ENCODE data around the gene MRPL33. TPM values are rescaled to one million over a fixed set of nuclear protein-coding genes. Genes with fewer than 3 reads are reported as not detected.

The MRPL33 gene
- total and polyA plus RNA-seq, 2 of the 13 experiments (the other 11 are each of a cell fraction or from before 2014, with no cell fraction given): 69.7 to 218 TPM

DNA sequence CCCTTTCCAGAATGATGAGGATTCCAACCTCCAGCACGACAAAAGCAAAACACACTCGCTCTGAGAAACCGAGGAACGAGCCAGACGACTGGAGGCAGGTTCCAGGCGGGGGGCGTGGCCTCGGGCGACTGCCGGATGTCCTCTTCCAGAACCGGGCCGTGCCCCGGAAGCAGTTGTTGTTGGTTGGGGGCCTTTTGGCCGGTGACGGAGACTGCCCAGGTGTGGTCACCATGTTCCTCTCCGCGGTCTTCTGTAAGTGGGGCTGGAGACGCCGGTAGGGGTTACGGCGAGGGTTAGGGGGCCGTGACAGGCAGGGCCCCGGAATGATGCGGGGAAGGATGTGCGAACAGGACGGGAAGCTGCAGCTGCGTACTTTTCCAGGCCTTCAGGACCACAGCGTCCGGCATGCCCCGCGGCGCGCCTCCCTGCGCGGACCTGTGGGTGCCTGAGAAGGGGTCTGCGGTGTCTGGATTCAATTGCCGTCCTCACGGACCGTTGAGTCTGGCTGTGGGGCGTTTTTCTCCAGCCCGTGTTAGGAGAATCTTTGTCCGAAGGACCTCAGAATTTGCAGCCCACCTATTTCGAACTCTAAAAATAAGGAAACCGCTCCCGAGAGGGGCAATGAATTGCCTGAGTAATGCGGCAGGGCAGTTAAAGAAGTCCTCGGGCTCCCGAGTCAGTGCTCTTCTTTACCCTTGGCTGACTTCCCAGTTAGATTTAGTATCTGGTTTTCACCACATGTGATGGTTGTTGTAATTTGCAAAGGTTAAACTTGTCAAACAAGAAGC, at the start of gene MRPL33 (continued):
- TF ChIP-seq, protein P1, sequence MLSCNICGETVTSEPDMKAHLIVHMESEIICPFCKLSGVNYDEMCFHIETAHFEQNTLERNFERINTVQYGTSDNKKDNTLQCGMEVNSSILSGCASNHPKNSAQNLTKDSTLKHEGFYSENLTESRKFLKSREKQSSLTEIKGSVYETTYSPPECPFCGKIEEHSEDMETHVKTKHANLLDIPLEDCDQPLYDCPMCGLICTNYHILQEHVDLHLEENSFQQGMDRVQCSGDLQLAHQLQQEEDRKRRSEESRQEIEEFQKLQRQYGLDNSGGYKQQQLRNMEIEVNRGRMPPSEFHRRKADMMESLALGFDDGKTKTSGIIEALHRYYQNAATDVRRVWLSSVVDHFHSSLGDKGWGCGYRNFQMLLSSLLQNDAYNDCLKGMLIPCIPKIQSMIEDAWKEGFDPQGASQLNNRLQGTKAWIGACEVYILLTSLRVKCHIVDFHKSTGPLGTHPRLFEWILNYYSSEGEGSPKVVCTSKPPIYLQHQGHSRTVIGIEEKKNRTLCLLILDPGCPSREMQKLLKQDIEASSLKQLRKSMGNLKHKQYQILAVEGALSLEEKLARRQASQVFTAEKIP (CRISPR knock-in tag; IDR thresholded peaks at IDR 0.05; ENCODE audit: borderline replicate concordance): no peak
- TF ChIP-seq CHD4 (IDR thresholded peaks at IDR 0.05; ENCODE audit: borderline replicate concordance, low read length) (no peak), GFI1 (CRISPR knock-in tag; IDR thresholded peaks at IDR 0.05; ENCODE audit: borderline replicate concordance) (peak; percentile 66; the same call in 1 of the 2 replicates), HNRNPLL (IDR thresholded peaks at IDR 0.05; ENCODE audit: low read depth, low read length, poor library complexity, severe bottlenecking) (peak; percentile 74), ZNF10 (CRISPR knock-in tag; IDR thresholded peaks at IDR 0.05; ENCODE audit: borderline replicate concordance, low read depth) (no peak), ZNF878 (CRISPR knock-in tag; IDR thresholded peaks at IDR 0.05) (peak; percentile 92; the same call in 1 of the 2 replicates), ELF4 (CRISPR knock-in tag; IDR thresholded peaks at IDR 0.05; ENCODE audit: borderline replicate concordance) (0 out of 2 replicates have a peak, but pooled peaks have one; percentile 28), ZNF83 (CRISPR knock-in tag; IDR thresholded peaks at IDR 0.05; ENCODE audit: borderline replicate concordance) (peak; percentile 84; the same call in 1 of the 2 replicates), ZNF230 (CRISPR knock-in tag; IDR thresholded peaks at IDR 0.05) (peak; percentile 84; the same call in 1 of the 2 replicates), HOMEZ (CRISPR knock-in tag; IDR thresholded peaks at IDR 0.05; ENCODE audit: low read depth) (peak; percentile 72; the same call in 1 of the 2 replicates), CEBPG (CRISPR knock-in tag; IDR thresholded peaks at IDR 0.05) (0 out of 2 replicates have a peak, but pooled peaks have one; percentile 27), ZNF143 (CRISPR knock-in tag; IDR thresholded peaks at IDR 0.05) (peak; percentile 90), NAIF1 (CRISPR knock-in tag; IDR thresholded peaks at IDR 0.05; ENCODE audit: borderline replicate concordance) (peak; percentile 82; the same call in 1 of the 2 replicates), ATRX (CRISPR knock-in tag; IDR thresholded peaks at IDR 0.05; ENCODE audit: borderline replicate concordance) (no peak), AHR (CRISPR knock-in tag; IDR thresholded peaks at IDR 0.05) (peak; percentile 75; the same call in 1 of the 2 replicates), HOXA9 (CRISPR knock-in tag; IDR thresholded peaks at IDR 0.05; ENCODE audit: borderline replicate concordance) (no peak), TSC22D2 (CRISPR knock-in tag; IDR thresholded peaks at IDR 0.05; ENCODE audit: borderline replicate concordance) (peak; percentile 90), PPARG (CRISPR knock-in tag; conservative IDR thresholded peaks at IDR 0.05) (peak; percentile 83), AGO2 (optimal IDR thresholded peaks at IDR 0.05; ENCODE audit: low read depth, low read length) (peak; percentile 99), SOX6 (IDR thresholded peaks at IDR 0.05) (no peak), SOX6 (CRISPR knock-in tag; IDR thresholded peaks at IDR 0.05) (peak; percentile 84)
- TF ChIP-seq, protein P2, sequence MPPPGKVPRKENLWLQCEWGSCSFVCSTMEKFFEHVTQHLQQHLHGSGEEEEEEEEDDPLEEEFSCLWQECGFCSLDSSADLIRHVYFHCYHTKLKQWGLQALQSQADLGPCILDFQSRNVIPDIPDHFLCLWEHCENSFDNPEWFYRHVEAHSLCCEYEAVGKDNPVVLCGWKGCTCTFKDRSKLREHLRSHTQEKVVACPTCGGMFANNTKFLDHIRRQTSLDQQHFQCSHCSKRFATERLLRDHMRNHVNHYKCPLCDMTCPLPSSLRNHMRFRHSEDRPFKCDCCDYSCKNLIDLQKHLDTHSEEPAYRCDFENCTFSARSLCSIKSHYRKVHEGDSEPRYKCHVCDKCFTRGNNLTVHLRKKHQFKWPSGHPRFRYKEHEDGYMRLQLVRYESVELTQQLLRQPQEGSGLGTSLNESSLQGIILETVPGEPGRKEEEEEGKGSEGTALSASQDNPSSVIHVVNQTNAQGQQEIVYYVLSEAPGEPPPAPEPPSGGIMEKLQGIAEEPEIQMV (CRISPR knock-in tag; IDR thresholded peaks at IDR 0.05; ENCODE audit: low read depth): peak; percentile 86; the same call in 1 of the 2 replicates
- TF ChIP-seq, protein P3, sequence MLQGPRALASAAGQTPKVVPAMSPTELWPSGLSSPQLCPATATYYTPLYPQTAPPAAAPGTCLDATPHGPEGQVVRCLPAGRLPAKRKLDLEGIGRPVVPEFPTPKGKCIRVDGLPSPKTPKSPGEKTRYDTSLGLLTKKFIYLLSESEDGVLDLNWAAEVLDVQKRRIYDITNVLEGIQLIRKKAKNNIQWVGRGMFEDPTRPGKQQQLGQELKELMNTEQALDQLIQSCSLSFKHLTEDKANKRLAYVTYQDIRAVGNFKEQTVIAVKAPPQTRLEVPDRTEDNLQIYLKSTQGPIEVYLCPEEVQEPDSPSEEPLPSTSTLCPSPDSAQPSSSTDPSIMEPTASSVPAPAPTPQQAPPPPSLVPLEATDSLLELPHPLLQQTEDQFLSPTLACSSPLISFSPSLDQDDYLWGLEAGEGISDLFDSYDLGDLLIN (CRISPR knock-in tag; IDR thresholded peaks at IDR 0.05; ENCODE audit: borderline replicate concordance): 0 out of 2 replicates have a peak, but pooled peaks have one; percentile 50
